K562 (cell line): ENCODE measurements around the gene IL6ST. TPM values are rescaled to one million over a fixed set of nuclear protein-coding genes. Genes with fewer than 3 reads are reported as not detected.
A peak's percentile ranks its signal among the peaks of the same experiment; 100 is the strongest.

Experiments
- ARID4B ChIP-seq: sonication (generic); formaldehyde crosslinking; IDR thresholded peaks from 2 replicates; pipeline ENCODE4 v1.8.0; 2022; ENCODE audit warnings: mild to moderate bottlenecking, missing genetic modification reagents
- CBFA2T2 ChIP-seq: fragments of 450-650 bp; conservative IDR thresholded peaks from 2 replicates; pipeline ENCODE4 v1.6.1; 2017; ENCODE audit warnings: mild to moderate bottlenecking
- GATA2 ChIP-seq: sonication (generic); formaldehyde crosslinking; IDR thresholded peaks from 2 replicates; pipeline ENCODE4 v1.4.0; 2020; ENCODE audit warnings: mild to moderate bottlenecking, missing genetic modification reagents
- KLF10 ChIP-seq: fragments of 250-450 bp; sonication (Bioruptor Pico); IDR thresholded peaks from 2 replicates; pipeline ENCODE4 v1.6.1; 2021; ENCODE audit warnings: matching md5 sums
- NKRF ChIP-seq: fragments of 450-650 bp; IDR thresholded peaks from 2 replicates; pipeline ENCODE4 v1.6.1; 2016; ENCODE audit warnings: borderline replicate concordance
- PHB ChIP-seq: fragments of 250-450 bp; sonication (Bioruptor Pico); IDR thresholded peaks from 2 replicates; pipeline ENCODE4 v1.5.0; 2021
- PKNOX1 ChIP-seq: fragments of 450-650 bp; IDR thresholded peaks from 2 replicates; pipeline ENCODE4 v1.6.1; 2016
- POLR3G ChIP-seq: IDR thresholded peaks from 2 replicates; pipeline ENCODE4 v1.6.1; 2011; ENCODE audit not compliant: insufficient read length, insufficient replicate concordance; ENCODE audit errors: extremely low read depth
- PRPF4 ChIP-seq: fragments of 200-400 bp; formaldehyde crosslinking; IDR thresholded peaks from one replicate; pipeline ENCODE4 v1.6.1; 2017; ENCODE audit warnings: low read length, low read depth, mild to moderate bottlenecking; ENCODE audit not compliant: insufficient read depth, poor library complexity, severe bottlenecking
- SMC3 ChIP-seq: conservative IDR thresholded peaks from 2 replicates; pipeline ENCODE4 v1.6.1; 2011; ENCODE audit warnings: low read depth, low read length, improper control_type of control experiment; ENCODE audit not compliant: insufficient read depth
- ZFP91 ChIP-seq: sonication (generic); formaldehyde crosslinking; IDR thresholded peaks from 2 replicates; pipeline ENCODE4 v1.8.0; 2022; ENCODE audit warnings: mild to moderate bottlenecking, missing genetic modification reagents
- ZNF507 ChIP-seq: conservative IDR thresholded peaks from 2 replicates; pipeline ENCODE4 v1.6.1; 2017; ENCODE audit warnings: missing genetic modification characterization, missing compliant biosample characterization
- ZNF518B ChIP-seq: fragments of 250-450 bp; sonication (Bioruptor Pico); IDR thresholded peaks from 2 replicates; pipeline ENCODE4 v1.5.0; 2021; ENCODE audit warnings: mild to moderate bottlenecking, moderate library complexity
- polyA plus RNA-seq, 8 experiments: library from polyadenylated mRNA; depleted of rRNA in 4 of 8; stranded (reverse) in 5 of 8; unstranded in 3 of 8; fragments of >200 nt; fragmentation: Nextera tagmentation in 2 of 8; fragmentation: Illumina TruSeq in 1 of 8; extraction: Ambion mirVana in 2 of 8; extraction: Trizol in 1 of 8; gene quantifications; 2 replicates each; pipeline versions ENCODE4 v1.2.1 to v1.2.3, GENCODE V29; 2011 to 2014; ENCODE audit warnings: inconsistent platforms in 1 of 8, missing spikeins in 1 of 8
- total RNA-seq, 7 experiments: library from RNA; depleted of rRNA in 6 of 7; stranded (reverse); fragments of >200 nt in 6 of 7; fragmentation: Illumina TruSeq in 2 of 7; extraction: Trizol in 2 of 7; gene quantifications; 2 replicates each; pipeline versions ENCODE4 v1.2.1 to v1.2.3, GENCODE V29; 2011 to 2021; ENCODE audit warnings: low replicate concordance in 1 of 7

IL6ST gene
- total and polyA plus RNA-seq, 9 of the 15 experiments (the other 6 are each of a cell fraction or from before 2014, with no cell fraction given), result 2.0 to 27.0 (median 7.9) TPM

- TF ChIP-seq ZNF518B, result no peak
- no peak for TF ChIP-seq NKRF
- no peak for TF ChIP-seq PRPF4
- TF ChIP-seq PHB (CRISPR knock-in tag), result no peak
- TF ChIP-seq ARID4B (CRISPR knock-in tag), result no peak
- TF ChIP-seq PKNOX1, result peak; percentile 70
- 0 out of 2 replicates have a peak, but pooled peaks have one; percentile 27 for TF ChIP-seq GATA2 (CRISPR knock-in tag)
- TF ChIP-seq CBFA2T2, result peak; percentile 56
- no peak for TF ChIP-seq SMC3
- TF ChIP-seq KLF10 (CRISPR knock-in tag), result no peak
- no peak for TF ChIP-seq ZNF507 (tag)
- no peak for TF ChIP-seq ZFP91 (CRISPR knock-in tag)
- TF ChIP-seq POLR3G, result no peak
Observed at GRCh38 chr5:55997742-55998351, 3.1 kb upstream of the IL6ST start (continued).
